NCI-H2107 treated with DMSO at 0.1 percent for 48 hours (cell line): ENCODE measurements around the gene ACACA.
"Not testable (repeated sequence)": the region's sequence is repeated elsewhere in the genome, so short reads cannot be mapped to it uniquely, and the experiment has no call there.

ENCODE experiments used
- DNase-seq: peaks from one replicate; lab custom pipeline; 2025; ENCODE audit not compliant: unreplicated experiment; lab: John Stamatoyannopoulos, UW

Gene ACACA

DNA sequence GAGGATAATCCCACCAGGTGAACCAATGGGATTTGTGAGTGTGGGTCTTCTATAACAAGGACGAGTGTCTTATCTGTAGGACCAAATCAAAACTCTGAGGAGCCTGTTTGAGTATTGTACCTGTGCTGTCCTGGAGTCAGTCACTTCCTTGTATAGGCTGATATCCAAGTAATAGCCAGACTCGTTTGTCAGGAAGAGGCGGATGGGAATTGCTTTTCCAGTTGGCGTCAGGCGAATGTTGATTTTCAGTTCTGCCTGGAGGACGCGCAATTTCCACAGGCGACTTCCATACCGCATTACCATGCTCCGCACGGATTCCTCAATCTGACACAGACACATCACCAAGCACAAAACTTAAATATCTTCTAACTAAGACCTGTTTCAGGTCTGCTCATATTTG is 218.5 kb downstream of the ACACA start:
- no peak for DNase-seq

DNA sequence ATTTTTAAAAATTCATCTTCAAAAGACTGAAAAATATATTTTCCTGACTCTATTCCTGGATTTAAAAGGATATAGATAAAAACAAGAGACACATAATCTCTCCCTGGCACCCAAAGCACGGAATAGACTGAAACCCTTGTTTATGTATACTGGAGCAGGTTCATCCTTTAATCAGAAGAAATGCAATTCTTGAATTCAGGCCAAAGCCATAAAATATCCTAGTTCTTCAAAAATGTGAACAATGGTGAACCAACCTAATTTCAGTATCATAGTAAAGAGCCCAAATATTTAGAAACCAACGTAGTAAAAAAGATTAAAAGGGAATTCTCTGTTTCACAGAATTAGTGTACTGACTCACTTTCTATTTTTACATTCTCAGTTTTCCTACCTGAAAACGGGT is 219.4 kb downstream of the ACACA start:
- DNase-seq, result no peak

DNA sequence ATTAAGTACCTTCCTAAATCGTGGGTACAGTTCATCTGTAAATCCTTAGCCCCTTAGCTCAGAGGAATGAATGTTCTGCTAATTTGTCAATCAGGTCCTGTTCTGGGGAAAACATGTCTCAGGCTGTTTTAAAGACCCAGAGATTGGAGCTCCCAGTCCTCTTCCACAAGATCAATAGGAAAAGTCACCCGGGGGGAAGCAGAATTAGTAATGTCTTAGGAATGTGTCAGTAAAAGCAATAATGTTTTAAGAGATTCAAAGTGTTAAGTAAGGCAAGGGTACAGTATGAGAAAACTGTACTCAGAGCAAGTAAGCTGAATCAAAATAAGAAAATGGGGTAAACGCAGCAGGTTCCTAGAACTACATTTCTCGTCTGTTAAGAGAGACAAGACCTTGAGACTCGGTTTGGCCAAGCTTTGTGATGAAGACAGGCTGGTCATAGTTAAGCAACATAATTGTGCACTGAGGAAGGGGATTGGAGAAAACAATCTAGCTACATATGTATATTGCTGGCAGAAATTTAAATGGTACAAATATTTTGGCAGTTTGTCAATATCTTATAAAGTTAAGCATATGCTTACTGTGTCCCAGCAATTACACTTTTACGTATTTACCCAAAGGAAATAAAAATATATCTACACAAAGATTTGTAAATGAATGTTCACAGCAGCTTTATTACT is 223.7 kb downstream of the ACACA start:
- no peak for DNase-seq

DNA sequence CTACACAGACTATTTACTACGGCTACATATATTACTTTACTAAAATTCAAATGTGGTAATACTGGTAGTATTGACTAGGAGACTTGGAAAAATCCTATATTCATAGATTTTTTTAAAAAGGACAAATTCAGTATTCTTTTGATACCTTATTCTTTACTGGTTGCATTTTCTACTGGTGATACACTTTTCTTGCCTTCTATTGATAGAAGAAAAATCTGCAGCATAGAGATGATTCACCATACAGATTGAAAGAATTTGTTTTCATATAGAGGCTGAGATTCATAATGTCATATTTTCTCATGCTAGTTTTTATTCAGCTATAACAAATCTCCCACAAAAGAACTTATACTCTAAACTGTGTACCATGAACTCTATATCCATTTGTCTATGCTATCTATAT is 226.3 kb downstream of the ACACA start:
- DNase-seq, result no peak

DNA sequence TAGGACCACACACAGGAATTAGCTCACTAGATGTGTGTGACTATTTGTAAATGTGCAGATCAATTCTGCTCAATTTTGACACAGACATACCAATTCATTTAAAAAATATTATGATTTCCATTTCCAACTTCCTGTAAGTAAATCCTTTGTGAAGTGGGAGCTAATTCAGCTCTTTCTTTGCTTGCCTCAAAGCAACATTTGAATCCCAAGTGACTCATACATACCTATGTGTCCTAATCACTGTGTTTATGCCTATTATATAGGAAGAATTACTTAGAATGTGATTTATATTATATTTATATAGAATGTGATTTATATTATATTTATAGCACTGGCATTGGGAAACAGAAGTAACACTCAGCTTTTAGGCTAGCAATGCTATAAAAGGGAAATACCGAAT is 226.7 kb downstream of the ACACA start:
- no peak for DNase-seq

DNA sequence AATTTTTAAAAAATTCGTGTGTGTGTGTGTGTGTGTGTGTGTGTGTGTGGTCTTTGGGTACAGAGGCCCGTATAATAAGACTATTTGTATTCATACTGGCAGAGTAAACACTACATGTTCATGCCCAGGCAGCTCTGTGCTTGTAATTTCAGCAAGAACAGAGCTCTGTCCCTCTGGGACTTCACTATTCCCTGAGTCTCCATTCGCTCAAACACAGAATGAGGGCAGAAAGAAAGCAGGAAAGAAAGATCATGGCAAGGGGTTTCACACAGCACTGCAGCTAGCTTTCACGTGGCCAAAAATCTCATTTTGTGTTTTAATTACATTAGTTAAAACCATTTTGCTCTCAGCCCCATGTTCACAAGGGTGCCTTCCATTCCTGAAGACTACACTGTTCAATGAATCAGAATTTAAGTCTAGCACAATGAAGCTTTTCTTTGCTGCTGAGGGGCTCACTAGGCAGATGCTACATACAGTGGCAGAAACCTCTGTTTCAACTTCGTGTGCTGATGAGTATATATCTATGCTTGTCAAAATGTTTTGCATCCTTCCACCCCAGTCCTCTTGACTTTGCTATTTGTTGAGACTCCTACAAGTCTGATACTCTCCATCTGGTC is 229.3 kb downstream of the ACACA start:
- peak; percentile 62 for DNase-seq

GRCh38 chr17:37176723-37177122 is 229.9 kb downstream of the ACACA start:
- no peak for DNase-seq

DNA sequence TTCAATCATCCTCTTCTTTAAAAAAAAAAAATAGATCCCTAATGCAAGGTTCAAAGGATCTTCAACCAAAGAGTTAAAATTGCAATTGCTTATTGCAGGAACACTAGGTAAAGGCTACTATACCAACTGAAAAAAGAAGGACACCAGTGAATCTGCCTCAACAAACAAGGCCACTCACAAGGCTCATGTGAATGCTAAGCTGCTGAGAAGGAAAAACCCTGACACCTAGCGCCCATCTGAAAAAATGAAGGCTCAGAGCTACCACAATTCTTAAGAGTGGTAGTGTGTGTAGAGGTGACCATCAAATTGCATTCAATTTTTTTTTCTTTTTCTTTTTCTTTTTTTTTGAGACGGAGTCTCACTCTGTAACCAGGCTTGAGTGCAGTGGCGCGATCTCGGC is 232.4 kb downstream of the ACACA start:
- DNase-seq, result no peak

GRCh38 chr17:37170881-37171425 is 235.7 kb downstream of the ACACA start:
- no peak for DNase-seq

DNA sequence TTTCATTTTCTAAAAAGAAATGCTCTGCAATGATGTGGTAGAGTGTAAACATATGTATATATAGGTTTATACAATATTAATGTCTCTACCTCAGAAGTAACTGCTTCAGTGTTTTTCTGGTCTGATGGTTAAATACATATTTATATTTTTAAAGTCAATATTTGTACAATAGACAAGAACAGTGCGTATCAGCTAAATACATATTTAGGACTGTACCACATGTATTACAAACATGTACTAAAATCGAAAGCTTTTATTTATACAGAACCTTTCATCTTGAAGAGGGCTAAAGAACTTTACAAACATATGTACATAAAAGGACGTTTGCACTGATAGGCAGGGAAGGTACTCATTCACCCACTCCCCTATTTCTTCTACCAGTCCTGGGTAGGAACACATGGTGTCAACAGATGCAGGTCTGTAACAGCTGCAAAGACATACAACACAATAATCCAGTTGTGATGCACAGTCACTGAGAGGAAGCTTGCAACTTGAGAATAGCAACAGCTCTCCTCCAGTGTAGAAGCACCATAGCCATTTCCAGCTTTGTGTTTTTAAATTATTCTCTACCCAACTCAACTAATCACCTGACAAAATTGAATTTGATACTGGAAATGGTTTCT is 237.8 kb downstream of the ACACA start:
- no peak for DNase-seq

DNA sequence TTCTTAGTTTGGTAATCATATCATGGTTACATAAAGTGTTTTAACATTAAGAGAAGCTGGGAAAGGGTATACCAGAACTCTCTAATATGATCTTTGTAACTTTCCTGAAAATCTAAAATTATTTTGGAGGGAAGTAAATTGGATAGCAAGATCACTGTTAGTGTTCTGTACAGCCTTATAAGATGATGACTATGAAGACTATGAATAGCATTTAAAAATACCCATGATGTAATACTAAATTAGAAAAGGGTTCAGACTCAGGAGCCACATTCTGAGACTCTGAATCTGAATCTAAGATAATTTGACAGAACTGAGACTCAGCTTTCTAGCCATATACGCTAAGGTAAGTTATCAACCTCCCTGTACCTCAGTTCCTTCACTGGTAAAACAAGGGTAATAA is 238.9 kb downstream of the ACACA start:
- no peak for DNase-seq

DNA sequence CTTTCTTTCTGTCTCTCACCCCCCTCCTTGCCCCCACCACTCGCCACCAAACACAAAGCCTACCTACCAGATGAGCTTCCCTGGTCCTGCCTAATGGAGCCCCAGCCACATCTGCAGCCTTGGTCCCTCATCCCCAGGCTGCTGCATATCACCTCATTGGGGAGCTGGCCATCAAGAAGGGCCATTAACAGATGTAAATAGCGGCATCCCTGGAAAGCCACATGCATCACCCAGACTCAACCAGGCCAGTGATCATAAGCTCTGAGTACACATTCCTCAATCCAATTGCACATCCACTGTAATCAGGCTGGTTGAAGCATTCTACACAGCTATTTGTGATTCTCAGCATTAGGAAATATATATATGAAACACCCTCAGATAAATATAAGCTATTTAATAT is 242.6 kb downstream of the ACACA start:
- DNase-seq, result no peak

- DNase-seq, result no peak
These were observed 243.8 kb downstream of the ACACA start for GRCh38 chr17:37162800-37163199.

GRCh38 chr17:37160944-37161343 is 245.7 kb downstream of the ACACA start:
- no peak for DNase-seq

GRCh38 chr17:37158290-37158689 is 248.3 kb downstream of the ACACA start:
- no peak for DNase-seq

- DNase-seq, result no peak
These were observed 258.5 kb downstream of the ACACA start for GRCh38 chr17:37148156-37148555.

DNA sequence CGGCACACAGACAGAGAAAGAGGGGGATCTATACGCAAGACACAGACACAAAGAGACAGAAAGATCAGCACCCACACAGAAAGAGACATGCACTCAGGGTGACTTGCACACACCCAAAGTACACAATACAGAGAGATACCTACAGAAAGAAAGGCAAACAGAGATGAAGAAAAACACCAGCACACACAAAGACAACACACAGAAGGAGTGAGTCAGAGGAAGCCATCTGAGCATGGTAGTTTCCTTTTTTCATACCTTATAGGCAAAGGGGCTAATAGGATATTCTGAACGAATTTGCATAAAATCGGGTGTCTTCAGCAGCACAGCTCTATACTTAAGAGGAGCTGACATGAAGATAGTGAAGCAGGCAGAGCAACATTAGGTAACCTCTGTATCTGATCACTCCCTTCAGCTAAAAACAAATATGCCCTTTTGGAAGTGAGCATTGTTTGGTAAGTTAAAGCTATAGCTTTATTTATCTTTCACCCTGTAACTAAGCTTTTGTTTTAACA is 259.3 kb downstream of the ACACA start:
- no peak for DNase-seq

DNA sequence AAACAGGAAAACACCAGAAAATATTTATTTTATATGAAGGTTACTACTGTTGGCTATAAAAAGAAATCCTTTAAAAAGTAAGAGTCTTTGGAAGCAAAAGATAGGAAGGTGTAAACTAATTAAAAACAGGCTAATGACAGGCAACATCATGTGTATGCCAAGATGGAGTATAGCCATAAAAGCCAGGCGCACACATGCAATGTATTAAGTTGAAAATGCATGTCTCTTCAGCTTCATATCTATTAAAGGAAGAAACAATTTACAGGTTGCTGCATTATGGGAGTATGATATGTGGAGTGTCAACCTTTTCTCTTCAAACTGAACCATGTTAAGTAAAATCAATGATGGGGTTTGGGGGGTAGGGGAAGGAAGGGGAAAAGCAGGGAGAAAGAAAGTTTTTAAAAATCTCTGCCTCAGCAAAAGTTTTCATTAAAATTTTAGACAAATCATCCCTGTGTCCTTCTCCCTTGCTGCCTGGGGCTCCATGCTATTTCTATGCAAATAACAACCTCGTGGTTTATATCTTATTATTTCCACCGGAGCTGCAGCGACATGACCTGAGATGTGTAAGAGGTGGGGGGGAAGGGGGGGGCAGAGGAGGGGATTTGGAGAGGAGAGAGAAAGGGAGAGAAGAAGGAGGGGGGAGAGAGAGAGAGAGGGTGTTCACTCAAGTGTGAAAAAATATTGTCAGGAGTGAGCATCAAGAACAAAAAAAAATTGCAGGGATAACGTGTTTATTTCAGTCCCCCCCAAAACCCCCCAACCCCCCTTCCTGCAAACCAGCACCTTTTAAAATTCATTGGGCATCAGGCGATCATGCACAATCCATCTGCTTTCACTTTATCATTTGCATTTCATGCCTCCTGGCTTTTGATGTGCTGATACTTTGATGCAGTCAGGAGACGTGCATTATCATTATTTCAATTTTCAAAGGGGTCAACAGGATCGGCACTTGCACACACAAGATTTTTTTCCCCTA is 260.3 kb downstream of the ACACA start:
- no peak for DNase-seq

- DNase-seq, result no peak
These were observed 262.4 kb downstream of the ACACA start for GRCh38 chr17:37144075-37144701.

DNA sequence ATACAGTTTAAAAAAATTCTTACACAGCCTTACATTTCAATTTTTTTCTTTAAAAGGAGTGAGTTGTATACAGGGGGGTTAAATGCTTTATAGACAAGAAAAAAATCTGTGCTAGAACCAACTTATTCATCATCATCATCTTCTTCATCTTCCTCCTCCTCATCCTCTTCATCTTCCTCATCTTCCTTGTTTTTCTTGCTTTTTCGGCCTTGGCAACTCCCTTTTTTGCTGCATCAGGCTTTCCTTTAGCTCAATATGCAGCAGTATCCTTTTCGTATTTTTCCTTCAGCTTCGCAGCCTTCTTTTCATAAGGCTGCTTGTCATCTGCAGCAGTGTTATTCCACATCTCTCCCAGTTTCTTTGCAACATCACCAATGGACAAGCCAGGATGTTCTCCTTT is 263.1 kb downstream of the ACACA start:
- DNase-seq, result not testable (repeated sequence)
